ENCODE results near the gene MTARC2.

MTARC2 gene

DNA sequence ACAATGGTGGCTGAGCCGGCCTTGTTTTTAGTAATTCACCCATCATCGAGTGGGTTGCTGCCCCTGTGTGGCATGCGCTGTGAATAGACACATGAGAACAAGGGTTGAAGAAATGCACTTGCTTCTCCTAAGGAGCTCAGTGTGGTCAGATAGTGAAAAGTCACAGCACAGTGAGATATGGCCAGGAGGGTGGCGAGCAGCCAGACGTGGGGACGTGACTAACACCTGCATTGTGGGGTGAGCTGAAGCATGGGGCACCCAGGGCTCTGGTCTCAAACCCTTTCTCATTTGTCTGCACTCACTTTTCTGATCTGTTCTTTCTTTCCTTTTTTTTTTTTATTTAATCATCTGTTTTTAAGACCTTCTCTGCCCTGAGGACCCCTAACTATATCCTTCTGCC lies 52.1 kb downstream of the MTARC2 start:
- no peak for DNase-seq (ENCODE audit: low read depth in 3 of 3)

DNA sequence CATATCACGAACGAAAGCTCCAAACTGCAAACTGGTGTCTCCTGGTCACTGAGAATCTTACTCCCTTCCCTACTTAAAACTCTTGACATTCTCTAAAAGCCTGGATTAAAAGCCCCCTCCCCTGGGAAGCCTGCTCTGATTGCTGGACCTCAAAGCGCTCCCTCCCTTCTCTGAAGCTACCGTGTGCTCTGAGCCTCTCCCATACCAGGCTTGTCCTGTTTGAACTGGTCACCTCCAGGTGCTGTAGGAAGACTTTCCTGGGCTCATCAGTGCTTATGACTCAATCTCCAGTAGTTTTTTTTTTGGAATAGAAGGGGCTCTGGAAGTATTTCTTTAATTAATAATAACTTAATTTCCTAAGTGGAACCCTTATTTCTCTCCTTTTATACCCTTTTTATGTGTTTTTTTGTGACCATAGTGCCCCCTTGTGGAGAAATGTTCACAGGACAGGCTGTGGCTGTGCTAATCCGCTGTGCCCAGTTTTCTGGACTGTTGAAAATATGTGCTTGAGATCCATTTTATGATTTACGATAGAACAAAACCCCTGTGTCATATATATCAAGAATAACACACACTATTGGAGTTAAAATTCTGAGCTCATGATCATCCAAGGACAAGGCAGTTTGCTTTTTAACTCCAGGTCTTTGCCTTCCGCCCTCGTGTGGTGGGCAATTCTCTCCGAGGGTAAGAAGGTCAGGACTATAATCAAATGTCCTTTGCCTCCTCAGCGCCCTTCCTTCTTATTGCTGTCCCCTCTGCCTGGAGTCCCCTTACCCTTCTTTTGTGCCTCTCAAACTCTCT lies 55.5 kb downstream of the MTARC2 start:
- DNase-seq (ENCODE audit: low read depth in 3 of 3): no peak

DNA sequence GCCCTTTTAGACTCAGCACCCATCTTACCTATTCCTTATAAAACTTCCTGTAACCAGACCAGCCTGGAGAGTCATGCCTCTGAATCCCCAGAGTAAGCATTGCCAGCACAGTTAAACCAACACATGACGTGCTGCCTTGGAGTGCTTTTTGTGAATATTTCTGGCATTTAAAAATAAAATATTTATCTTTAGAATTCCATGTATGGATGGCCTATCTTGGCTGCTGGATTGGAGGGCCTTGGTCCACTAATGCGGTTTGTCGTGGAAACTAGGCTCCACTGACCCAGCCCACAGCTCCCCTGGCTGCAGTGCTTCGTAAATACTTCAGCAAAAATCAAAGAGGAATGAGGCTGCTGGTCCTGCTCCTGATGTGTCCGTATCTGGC lies 56.1 kb downstream of the MTARC2 start:
- no peak for DNase-seq (ENCODE audit: low read depth in 3 of 3)

DNA sequence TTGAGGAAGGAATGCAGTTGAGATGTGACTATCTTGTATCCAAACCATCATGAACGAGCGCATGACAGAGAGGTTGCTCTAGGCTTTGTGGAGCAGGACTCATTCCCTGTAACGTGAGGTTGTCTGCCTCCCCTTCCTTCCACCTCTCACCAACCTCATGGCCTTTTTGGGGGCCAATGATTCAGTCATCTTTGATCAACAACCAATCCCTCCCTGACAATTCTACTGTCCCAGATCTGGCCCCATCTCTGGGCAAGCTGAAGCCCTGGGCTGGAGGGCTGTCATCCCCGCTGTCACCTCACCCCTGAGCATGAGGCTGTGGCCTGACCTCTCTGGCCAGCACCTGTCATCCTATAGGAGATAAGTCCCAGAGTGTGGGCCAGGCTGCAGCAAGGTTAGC lies 58.3 kb downstream of the MTARC2 start:
- DNase-seq (ENCODE audit: low read depth in 3 of 3): no peak

DNA sequence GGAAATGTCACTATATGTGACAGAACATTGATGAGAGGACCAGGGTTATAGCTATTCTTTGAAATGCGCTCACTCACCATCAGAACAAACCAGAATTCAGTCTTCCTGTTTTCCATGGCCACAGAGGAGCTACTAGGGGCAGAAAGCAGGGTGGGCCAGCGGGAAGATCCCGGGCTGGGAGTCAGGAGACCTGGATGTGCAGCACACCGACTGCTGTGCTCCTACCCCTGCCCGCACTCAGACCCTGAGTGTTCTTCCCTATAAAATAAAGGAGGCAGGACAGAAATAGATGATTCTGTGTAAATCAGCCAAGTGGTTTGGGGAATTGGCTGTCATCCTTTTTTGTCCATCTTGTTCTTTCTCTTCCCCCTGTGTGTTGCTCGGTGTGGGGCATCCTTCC lies 59.6 kb downstream of the MTARC2 start:
- no peak for DNase-seq (ENCODE audit: low read depth in 3 of 3)

DNA sequence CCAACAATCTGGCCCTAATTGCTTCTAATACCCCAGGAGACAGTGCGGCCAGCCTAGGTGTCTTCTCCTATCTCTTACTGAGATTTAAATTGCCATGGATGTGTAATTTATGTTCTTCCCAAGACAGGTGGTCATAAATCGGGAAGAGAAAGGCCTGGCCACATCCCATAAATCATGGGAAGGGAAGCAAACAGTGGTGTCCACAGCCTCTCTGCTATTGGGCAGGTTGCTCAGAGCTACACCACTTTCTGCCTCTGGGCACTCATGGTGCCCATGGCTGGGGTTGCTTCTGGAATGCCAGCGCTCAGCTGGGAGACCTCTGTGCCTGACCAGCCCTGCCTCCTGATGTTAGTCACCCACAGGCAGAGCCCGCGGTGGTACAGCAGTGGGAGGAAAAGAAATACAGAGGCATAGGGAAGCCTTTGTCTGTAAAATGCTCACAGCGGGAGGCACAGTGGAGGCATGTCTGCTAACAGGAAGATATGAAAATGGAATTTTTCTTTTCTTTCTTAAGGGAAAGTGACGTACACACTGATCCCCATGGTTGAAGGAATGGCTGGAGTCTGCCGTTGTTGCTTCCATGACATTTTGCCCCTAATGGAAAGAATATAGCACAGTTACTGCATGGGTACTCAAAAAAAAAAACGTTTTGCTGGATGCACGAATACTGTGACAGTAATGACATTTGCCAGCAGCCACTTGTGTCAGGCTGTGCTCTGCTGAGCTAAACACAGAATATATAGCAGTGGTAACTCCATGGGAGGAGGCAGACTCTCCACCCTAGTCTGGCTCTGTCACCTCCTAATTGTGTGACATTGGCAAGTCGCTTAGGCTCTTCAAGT lies 60.4 kb downstream of the MTARC2 start:
- DNase-seq (ENCODE audit: low read depth in 3 of 3): no peak

DNA sequence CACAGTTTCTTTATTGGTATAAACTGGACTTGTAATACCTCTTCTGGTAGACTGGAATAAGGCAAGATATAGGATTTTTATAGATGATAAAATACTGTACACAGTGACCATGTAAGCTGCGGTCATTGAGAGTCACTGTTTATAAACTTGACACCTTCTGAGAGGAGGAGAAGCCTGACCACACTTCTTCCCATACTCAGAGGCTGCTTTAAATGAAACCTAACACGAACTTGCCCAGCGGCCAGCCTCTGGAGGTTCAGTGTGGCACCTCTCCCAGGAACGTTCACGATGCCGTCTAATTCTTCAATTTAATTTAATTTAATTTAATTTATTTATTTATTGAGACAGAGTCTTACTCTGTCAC lies 61.0 kb downstream of the MTARC2 start:
- no peak for DNase-seq (ENCODE audit: low read depth in 3 of 3)

DNA sequence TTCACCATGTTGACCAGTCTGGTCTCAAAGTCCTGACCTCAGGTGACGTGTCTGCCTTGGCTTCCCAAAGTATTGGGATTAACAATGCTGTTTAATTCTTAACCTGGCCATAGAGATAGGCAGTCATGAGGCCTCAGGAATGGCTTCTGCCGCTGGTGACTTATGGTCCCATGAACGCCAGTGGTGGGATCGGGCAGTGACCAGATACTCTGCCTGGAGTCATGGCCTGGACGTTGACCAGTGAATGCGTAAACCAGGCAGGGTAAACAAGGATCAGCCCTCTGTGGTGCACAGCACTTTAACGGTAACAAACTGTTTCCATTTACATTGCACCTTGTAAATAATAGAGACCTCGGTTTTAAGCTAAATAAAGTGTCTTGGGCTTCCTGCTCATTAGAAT lies 61.6 kb downstream of the MTARC2 start:
- DNase-seq (ENCODE audit: low read depth in 3 of 3): no peak

DNA sequence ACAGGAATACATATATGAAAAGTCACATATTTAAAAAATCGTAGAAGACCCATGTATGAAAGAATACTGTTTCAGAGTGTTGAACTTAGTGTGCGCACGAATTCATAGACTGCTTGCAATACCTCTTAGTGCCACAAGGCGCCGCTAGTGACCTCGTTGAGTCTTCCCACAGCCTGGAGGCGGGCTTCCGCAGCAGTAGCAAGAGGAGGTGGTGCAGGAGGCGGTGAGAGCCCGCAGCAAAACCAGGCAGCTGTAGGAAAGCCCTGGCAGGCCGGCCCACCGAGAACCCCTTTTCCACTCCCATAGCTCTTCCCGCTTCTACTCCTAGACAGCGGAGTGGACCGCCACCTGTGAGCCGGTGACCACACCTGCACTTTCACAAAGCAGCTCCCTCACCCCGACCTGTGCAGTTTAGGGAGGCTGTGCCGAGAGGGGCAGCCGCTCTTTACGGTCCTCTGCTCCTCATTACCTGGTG lies 62.1 kb downstream of the MTARC2 start:
- DNase-seq (ENCODE audit: low read depth in 3 of 3): peak; percentile 41 to 50 (median 47)

DNA sequence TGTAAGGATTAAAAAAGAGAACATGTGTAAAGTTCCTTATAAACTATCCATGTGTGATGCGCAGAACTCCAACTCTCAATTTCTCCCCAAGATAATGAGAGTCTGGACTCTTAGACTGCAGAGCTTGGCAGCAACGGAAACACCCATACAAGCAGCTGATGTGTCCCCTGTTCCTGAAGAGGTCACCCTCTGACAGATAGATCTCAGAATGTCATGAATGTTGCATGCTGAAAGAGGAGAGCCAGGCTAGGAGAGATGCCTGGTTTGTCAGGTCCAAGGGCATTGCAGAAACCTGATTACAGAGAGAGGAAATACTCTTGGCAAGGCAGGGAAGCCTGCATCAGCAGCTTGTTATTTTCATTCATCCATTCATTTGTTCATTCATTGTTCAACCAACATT lies 62.8 kb downstream of the MTARC2 start:
- no peak for DNase-seq (ENCODE audit: low read depth in 3 of 3)

DNA sequence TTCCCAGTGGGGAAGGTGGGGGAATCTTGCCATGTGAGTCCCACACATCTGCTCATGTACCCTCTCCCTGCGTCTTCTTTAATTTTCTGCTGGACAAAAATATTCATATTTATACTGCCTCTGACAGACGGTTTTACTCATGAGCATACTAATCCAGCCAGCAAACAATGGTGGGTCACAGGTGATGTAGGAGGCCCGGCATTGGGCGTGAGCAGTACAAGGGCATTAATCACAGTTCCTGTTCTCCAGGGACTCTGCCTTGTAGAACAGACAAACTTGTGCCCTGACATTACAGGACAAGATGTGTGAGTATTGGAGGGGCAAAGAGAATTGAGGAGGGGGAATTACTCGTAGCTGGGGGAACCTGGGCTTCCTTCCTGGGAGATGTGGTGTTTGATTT lies 63.6 kb downstream of the MTARC2 start:
- no peak for DNase-seq (ENCODE audit: low read depth in 3 of 3)

DNA sequence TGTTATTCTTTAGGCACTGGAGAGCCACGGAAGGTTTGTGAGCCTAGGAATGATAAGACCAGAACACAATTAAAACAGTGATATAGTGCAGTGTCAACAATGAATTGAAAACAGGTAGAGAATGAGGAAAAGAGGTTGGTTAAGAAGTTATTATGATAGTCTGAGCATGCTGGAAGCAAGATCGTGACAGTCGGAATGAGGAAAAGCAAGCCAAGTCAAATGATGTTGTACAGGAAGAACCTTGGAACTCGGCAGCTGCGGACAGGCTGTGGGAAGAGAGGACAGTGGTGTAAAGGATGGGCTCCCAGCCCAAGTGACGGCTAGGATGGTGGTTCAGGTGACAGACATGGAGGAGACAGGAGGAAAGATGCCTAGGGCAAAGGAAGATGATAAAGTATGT lies 64.2 kb downstream of the MTARC2 start:
- DNase-seq (ENCODE audit: low read depth in 3 of 3): no peak

DNA sequence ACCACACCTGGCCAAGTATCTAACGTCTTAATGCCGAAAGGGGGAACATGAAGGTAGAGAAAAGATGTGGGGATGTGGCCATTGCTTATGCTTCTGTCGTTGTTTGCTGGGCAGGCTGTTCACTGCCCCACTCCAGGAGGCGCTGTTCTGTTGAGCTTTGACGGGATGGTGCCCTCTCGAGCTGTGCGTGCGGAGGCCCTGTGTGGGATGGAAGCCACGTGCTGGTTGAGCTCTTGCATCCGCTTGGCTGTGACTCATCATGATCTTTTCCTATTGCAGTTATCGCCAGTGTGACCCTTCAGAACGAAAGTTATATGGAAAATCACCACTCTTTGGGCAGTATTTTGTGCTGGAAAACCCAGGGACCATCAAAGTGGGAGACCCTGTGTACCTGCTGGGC lies 64.9 kb downstream of the MTARC2 start:
- DNase-seq (ENCODE audit: low read depth in 3 of 3): no peak

DNA sequence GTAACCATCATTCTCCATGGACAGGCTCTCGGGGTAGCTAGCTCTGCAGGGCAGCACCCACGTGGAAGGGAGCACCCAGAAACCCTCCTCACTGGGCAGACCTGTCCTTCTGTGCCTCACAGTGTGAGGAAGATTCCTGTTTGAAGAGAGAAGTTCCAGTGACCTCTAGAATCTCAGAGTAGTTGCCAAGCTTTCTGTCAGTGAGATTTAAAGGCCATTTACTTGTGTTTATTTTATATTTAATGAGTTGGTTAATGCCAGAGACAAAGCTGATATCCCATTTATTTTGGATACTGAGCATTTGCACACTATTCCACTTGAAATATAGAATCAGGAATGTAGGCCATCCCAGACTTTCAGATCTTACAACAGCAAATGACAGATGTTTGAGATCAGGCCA lies 67.3 kb downstream of the MTARC2 start:
- no peak for DNase-seq (ENCODE audit: low read depth in 3 of 3)

DNA sequence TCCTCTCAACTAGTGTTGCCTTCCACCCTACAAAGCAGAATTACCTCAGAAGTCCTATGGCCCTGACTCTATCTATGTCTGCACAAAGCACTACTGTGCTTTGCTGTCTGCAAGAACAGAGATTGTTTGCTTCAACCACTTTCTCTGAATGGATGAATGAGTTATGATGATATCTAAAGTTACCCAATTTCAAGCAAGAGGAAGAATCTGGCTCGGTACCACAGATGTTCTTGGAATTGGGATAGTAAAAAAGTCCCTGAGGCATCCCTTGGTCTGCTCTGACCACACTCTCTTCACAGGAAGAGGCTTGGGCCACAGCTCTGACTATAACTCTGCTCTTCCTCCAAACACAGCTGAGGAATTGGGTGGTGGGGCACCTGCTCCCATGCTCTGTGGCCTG lies 69.8 kb downstream of the MTARC2 start:
- DNase-seq (ENCODE audit: low read depth in 3 of 3): no peak

DNA sequence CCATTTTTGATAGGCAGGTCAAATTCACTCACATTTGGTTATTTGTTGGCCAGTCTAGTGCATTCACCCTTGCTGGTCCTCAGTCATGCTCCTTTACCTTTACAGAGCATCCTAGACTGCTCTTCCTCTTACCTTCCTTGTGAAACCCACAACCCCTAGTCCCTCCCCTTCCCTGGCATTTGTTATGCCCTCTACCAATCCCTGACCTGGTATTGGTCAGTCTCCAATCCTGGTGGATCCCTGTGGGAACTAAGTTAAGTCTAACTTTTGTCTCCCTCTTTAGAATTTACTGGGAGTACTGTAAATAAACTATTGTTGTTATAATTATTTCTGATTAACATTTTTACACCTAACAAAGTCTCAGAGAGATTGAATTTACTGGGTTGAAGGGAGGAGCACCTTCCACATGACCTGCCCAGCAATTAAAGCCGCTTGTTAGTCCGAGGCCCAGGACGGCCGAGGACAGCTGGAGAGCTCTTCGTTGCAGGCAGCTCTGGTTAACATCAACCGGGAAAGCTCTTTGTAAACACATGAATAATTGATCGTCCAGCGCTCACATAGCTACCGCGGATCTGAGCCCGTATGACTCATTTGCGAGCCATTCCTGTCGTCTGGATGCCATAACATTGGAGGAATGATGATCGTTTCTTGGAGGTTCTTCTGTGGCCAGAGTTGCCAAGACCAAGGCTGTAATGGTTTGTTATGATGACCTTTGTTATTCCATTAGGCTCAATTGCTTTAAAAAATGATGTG lies 70.5 kb downstream of the MTARC2 start:
- no peak for DNase-seq (ENCODE audit: low read depth in 3 of 3)

DNA sequence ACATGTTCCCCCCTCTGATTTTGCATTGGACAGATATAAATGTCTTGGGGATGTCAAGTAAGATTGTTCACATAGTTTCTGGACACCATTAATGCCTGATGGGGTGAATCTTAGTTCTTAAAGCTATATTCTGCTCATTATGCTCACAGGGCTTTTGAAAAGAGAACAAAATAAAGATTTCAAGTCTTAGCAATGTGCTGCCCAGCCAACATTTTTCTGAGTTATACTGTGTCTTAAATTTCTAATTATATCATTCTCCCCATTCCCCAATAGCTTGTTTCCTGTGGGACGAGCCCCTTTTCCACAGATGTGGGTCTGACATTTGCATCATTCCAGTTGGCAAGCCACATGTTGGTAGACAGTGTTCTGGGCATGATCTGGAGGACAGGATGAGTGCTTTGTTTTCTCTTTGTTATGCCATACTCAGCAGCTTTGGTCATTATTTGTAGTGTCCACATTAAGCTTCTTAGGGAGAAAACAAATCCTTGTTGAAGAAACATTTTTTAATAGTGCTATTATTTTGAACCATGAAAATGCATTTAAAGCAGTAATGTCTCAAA lies 71.4 kb downstream of the MTARC2 start:
- DNase-seq (ENCODE audit: low read depth in 3 of 3): no peak

DNA sequence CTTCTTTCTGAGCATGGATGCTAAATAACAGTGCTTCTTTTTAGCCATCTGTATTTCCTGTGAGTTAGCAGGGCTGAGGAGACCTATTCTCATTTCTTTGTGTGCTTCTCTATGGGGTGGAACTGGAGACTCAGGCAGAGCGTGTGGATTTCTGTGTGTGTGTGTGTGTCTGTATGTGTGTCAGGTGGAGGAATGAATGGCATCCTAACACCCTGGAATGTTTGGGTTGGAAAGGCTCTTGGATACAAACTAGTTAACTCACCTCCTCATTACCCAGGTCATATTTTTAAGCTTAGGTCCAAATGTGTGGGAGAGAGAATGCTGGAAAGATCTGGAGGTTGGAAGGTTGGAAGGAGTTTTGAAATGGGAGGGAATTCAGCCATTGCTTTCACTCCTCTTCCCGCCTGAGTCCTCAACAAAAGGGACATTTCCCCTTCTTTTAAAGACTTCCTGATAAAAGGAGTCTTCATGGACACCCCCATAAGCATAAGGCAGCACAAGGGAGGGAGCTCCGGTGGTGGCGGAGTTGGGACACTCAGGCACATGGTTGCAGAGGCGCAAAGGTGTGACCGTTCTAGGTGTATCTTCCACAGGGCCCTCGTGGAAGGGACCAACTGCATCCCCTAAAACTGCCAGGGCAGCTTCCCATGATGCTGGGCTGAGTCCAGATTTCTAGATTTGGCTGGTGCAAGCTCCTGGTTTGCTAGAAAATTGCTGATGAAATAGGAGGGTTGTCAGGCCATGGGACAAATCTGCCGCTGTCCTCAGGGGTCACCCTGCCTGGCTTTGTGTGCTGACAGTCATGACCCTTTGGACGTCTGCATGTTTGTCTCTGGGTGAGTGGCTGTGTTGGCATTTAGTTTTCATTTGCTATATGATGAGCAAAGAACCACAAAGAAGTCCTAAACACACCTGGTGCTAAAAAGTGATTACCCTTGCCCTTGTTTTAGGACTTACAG lies 76.2 kb downstream of the MTARC2 start:
- DNase-seq (ENCODE audit: low read depth in 3 of 3): no peak

DNA sequence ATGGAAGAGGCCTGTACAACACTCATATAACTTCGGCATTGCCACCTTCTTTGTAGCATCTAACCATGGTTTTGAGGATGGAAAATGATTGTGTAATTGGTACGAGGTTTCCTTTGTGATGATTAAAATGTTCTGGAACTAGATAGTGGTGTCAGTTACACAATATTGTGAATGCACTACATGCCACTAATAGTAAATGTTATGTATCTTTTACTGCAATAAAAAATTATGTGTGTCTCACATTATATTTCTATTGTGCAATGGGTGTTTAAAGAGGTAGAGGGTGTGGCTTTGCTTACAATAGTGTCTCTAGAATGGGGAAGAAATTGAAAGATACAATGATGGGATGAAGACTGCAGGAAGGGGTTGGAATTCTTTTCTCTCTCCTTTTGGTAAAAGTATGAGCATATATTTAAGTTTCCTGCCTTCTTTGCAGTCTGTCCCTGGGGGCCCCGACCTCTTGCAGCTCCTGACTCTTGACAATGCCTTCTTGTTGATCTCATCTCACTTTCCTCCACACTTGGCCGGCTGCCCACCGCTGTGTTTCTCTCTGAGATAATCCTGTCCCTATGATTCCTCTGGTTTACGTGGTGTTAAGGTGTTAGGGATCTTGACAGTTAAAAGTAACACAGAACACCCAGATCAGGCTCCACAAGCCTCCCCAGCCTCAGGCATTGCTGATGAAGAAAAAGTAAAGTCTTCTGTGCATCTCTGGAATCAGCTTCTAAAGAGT lies 77.9 kb downstream of the MTARC2 start:
- DNase-seq (ENCODE audit: low read depth in 3 of 3): no peak

DNA sequence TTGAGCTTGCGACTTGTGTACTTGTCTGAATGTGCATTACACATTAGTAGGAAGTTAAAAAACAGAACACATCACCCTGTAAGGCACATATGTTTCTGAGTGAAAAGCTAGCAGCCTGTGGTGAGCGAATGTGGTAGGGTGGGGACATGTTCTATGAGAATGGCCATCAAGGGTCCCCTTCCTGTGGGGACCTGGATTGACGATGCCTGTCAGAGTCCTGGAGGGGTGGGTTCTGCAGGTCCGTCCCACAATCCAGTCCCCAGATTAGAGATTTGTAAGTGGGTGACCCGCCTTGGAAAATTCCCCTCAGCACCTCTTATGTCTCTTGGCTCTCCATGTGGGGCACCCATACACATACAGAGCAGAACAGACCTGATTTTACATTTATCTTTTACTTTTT lies 78.6 kb downstream of the MTARC2 start:
- DNase-seq (ENCODE audit: low read depth in 3 of 3): no peak
